NT2/D1 (cell line): Measurements from ENCODE around the gene MATCAP1.

Experiments used
- SUZ12 ChIP-seq: IDR thresholded peaks from 2 replicates; pipeline ENCODE4 v1.6.1; 2011; ENCODE audit not compliant: insufficient read length, insufficient read depth; ENCODE audit errors: extremely low read depth
- YY1 ChIP-seq: IDR thresholded peaks from 2 replicates; pipeline ENCODE4 v1.6.1; 2011; ENCODE audit not compliant: insufficient read length, insufficient read depth

GRCh38 chr16:67173323-67173722, 10.4 kb downstream of the MATCAP1 start:
- TF ChIP-seq YY1 (no peak), SUZ12 (no peak)
